Measurements from ENCODE around the gene DHX30. TPM values are rescaled to one million over a fixed set of nuclear protein-coding genes. Genes with fewer than 3 reads are reported as not detected.

Gene DHX30
- total RNA-seq, 1 donor: 59.4 TPM

DNA sequence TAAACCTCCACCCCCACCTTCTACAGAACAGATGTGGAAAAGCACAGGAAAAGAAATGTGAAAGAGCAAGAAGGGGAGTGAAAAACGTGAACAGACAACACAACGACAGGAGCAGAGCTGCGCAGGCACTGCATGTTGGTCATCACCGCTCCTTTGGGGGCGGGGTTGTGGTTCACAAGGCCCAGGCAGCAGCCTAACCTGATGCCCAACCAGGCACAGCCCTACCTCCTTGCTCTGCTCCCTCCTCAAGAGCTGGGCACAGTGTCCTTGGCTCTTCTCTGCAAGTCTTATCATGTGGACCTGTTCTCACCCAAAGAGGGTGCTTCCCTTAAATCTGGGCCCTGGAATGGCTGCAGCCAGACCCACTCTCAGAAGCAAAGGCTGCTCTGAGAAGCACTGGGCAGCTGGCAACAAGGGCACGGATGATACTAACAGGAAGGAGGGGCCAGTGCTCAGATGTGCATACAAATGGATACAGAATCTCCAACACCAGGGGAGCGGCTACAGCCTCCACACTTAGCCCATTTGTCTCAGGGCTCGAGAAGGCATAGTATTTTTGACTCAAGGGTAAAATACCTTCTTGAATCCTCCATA, 64.6 kb downstream of the DHX30 start:
- H3K9me3 ChIP-seq (ENCODE audit: low read depth, low read length): no peaks in the 10 kb centered on the region
- TF ChIP-seq, protein P1, sequence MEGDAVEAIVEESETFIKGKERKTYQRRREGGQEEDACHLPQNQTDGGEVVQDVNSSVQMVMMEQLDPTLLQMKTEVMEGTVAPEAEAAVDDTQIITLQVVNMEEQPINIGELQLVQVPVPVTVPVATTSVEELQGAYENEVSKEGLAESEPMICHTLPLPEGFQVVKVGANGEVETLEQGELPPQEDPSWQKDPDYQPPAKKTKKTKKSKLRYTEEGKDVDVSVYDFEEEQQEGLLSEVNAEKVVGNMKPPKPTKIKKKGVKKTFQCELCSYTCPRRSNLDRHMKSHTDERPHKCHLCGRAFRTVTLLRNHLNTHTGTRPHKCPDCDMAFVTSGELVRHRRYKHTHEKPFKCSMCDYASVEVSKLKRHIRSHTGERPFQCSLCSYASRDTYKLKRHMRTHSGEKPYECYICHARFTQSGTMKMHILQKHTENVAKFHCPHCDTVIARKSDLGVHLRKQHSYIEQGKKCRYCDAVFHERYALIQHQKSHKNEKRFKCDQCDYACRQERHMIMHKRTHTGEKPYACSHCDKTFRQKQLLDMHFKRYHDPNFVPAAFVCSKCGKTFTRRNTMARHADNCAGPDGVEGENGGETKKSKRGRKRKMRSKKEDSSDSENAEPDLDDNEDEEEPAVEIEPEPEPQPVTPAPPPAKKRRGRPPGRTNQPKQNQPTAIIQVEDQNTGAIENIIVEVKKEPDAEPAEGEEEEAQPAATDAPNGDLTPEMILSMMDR (IDR thresholded peaks at IDR 0.05; ENCODE audit: extremely low read depth, low read depth, low read length): no peak
- no peaks in the 10 kb centered on the region for H3K27me3 ChIP-seq (ENCODE audit: insufficient read depth, low read length)
- no peak overlapping the region for H2AFZ ChIP-seq (ENCODE audit: low read length)
- H3K27ac ChIP-seq (ENCODE audit: low read depth, low read length): no peak overlapping the region
- H3K79me2 ChIP-seq (ENCODE audit: insufficient read depth, low read length): peaks cover 6% of the 10 kb centered on the region
- DNase-seq (ENCODE audit: insufficient read length, low spot score, missing footprints): peak; percentile 31
- H3K4me1 ChIP-seq (ENCODE audit: insufficient read depth, low read length): no peaks in the 10 kb centered on the region
- H3K4me2 ChIP-seq (ENCODE audit: insufficient read depth, low read length): no peak overlapping the region
- H4K20me1 ChIP-seq (ENCODE audit: insufficient read depth, low read length): peaks cover 9% of the 10 kb centered on the region
- H3K4me3 ChIP-seq (ENCODE audit: insufficient read depth, low read length): no peak overlapping the region
- H3K36me3 ChIP-seq (ENCODE audit: insufficient read depth, low read length): peaks cover 73% of the 10 kb centered on the region

DNA sequence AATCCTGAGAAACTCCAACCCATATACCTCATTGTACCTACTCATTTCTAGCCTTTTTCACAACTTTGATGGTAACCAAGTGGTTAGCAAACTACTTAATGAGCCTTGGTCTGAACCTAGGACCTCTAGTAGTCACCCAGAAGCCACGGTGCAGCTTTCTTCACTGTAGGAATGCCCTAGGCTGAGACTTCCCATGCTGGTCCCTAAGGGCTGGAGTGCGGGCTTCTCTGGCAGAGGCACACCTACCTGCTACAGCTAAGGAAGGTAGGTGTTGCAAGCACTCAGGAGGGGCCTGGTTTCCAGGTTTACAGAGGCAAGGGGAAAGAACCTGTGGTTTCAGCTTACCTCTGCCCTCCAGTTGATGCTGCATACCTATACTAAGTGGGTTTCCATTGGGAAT, 65.4 kb downstream of the DHX30 start:
- Histone ChIP-seq H3K4me3 (ENCODE audit: insufficient read depth, low read length) (no peak overlapping the region), H3K36me3 (ENCODE audit: insufficient read depth, low read length) (peaks cover 75% of the 10 kb centered on the region), H3K4me2 (ENCODE audit: insufficient read depth, low read length) (no peak overlapping the region), H3K27me3 (ENCODE audit: insufficient read depth, low read length) (no peaks in the 10 kb centered on the region), H3K4me1 (ENCODE audit: insufficient read depth, low read length) (no peaks in the 10 kb centered on the region), H3K9me3 (ENCODE audit: low read depth, low read length) (no peaks in the 10 kb centered on the region), H2AFZ (ENCODE audit: low read length) (no peak overlapping the region), H3K79me2 (ENCODE audit: insufficient read depth, low read length) (peaks cover 5% of the 10 kb centered on the region), H4K20me1 (ENCODE audit: insufficient read depth, low read length) (peaks cover 9% of the 10 kb centered on the region), H3K27ac (ENCODE audit: low read depth, low read length) (no peak overlapping the region)
- no peak for DNase-seq (ENCODE audit: insufficient read length, low spot score, missing footprints)
- TF ChIP-seq, protein P1 (IDR thresholded peaks at IDR 0.05; ENCODE audit: extremely low read depth, low read depth, low read length): no peak

DNA sequence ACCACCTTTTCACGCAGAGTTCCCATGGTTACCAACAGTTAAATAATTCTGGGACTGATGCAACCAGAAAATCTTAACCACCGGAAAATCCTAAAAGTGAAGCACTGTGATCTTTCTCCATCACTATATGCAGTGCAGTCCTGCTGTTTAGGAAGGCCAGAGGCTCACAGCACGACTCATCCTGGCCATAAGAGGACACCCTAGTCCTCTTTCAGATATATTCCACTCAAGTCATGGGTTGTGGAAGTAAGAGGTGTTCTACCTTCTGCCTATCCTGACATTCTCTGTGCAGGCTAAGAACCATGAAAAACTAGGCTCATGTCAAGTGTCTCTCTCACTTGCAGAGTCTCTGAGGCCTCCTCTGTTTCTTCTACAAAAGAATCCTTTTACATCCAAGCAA, 67.2 kb downstream of the DHX30 start:
- Histone ChIP-seq H3K4me2 (ENCODE audit: insufficient read depth, low read length) (no peak overlapping the region), H3K4me3 (ENCODE audit: insufficient read depth, low read length) (no peak overlapping the region), H3K27ac (ENCODE audit: low read depth, low read length) (no peak overlapping the region), H3K27me3 (ENCODE audit: insufficient read depth, low read length) (no peaks in the 10 kb centered on the region), H4K20me1 (ENCODE audit: insufficient read depth, low read length) (peaks cover 9% of the 10 kb centered on the region), H3K4me1 (ENCODE audit: insufficient read depth, low read length) (no peaks in the 10 kb centered on the region), H3K9me3 (ENCODE audit: low read depth, low read length) (no peaks in the 10 kb centered on the region), H2AFZ (ENCODE audit: low read length) (no peak overlapping the region), H3K79me2 (ENCODE audit: insufficient read depth, low read length) (peaks cover 3% of the 10 kb centered on the region), H3K36me3 (ENCODE audit: insufficient read depth, low read length) (peaks cover 74% of the 10 kb centered on the region)
- TF ChIP-seq, protein P1 (IDR thresholded peaks at IDR 0.05; ENCODE audit: extremely low read depth, low read depth, low read length): no peak
- DNase-seq (ENCODE audit: insufficient read length, low spot score, missing footprints): peak; percentile 71

DNA sequence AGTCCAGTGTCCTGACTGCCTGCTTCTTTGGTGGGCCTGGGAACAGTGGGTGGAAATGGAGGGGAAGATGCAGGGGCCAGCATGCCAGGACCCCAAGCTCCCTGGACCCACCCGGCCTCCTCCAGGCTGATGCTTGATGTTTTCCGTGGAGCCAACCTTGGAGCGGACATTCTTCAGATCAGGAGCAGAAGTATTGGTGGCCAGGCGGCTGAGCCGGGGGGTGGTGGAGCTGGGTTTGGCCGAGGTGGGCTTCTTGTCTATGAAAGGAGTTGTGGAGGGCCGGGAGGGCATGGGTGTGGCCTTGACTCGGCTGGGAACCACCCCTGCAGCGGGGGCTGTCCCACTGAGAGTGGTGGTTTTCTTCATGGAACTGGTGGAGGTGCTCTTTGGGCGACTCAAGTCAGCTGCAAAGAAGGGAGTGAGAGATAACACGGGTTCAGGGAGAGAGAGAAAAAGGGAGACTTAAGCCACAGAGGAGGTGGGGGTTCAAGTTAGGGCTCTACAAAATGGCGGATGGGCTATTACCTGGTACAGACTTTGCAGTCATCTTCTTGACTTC, 67.8 kb downstream of the DHX30 start:
- TF ChIP-seq, protein P1 (IDR thresholded peaks at IDR 0.05; ENCODE audit: extremely low read depth, low read depth, low read length): no peak
- Histone ChIP-seq H4K20me1 (ENCODE audit: insufficient read depth, low read length) (peaks cover 9% of the 10 kb centered on the region), H3K4me2 (ENCODE audit: insufficient read depth, low read length) (no peak overlapping the region), H3K4me3 (ENCODE audit: insufficient read depth, low read length) (no peak overlapping the region), H3K27me3 (ENCODE audit: insufficient read depth, low read length) (no peaks in the 10 kb centered on the region), H3K27ac (ENCODE audit: low read depth, low read length) (no peak overlapping the region), H3K79me2 (ENCODE audit: insufficient read depth, low read length) (peaks cover 3% of the 10 kb centered on the region), H2AFZ (ENCODE audit: low read length) (no peak overlapping the region), H3K36me3 (ENCODE audit: insufficient read depth, low read length) (peaks cover 73% of the 10 kb centered on the region), H3K9me3 (ENCODE audit: low read depth, low read length) (no peaks in the 10 kb centered on the region), H3K4me1 (ENCODE audit: insufficient read depth, low read length) (no peaks in the 10 kb centered on the region)
- no peak for DNase-seq (ENCODE audit: insufficient read length, low spot score, missing footprints)

Measured in osteoblast (primary cell).